Measurements from ENCODE around the gene EEFSEC. TPM values are rescaled to one million over a fixed set of nuclear protein-coding genes. Genes with fewer than 3 reads are reported as not detected.

EEFSEC gene
- total RNA-seq, 1 donor from 2014 or later = 16.2 TPM

DNA sequence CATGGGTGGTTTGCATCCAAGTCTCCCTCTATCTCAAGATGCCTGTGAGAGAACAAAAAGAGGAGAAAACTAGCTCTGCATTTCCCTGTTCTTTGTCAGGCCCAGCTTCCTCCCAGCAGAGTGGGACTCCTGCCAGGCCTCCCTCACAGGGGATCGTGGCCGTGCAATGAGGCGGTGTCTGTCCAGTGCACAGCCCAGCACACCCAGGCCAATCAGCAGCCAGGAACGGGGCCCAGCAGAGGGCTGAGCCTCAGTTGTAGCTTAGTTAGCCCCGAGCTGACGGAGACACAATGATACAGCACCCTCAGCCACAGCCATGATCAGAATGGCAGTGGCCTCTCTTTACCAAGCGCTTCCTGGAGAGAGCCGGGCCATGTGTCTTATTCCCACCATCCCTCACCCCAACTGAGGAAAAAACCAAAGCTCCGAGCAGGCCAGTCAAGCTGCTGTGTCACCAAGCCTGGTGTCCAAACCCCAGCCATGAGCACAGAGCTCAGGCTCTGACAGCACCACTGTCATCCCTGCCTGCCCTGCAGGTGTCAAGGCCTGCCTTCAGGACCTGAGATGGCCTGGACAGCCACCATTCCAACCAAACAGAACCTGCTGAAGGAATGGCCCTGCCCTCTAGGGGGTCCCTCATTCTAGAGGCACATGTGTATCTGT lies 242.3 kb downstream of the EEFSEC start:
- TF ChIP-seq, protein P1, sequence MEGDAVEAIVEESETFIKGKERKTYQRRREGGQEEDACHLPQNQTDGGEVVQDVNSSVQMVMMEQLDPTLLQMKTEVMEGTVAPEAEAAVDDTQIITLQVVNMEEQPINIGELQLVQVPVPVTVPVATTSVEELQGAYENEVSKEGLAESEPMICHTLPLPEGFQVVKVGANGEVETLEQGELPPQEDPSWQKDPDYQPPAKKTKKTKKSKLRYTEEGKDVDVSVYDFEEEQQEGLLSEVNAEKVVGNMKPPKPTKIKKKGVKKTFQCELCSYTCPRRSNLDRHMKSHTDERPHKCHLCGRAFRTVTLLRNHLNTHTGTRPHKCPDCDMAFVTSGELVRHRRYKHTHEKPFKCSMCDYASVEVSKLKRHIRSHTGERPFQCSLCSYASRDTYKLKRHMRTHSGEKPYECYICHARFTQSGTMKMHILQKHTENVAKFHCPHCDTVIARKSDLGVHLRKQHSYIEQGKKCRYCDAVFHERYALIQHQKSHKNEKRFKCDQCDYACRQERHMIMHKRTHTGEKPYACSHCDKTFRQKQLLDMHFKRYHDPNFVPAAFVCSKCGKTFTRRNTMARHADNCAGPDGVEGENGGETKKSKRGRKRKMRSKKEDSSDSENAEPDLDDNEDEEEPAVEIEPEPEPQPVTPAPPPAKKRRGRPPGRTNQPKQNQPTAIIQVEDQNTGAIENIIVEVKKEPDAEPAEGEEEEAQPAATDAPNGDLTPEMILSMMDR (IDR thresholded peaks at IDR 0.05) = no peak
- Histone ChIP-seq H3K9me3 (no peaks in the 10 kb centered on the region), H3K4me1 (no peaks in the 10 kb centered on the region), H3K27ac (no peak overlapping the region), H3K36me3 (no peaks in the 10 kb centered on the region), H3K27me3 (no peaks in the 10 kb centered on the region), H3K4me3 (no peak overlapping the region)
- intact Hi-C loops (cut with DNase I) = no loop called here
- no peak for DNase-seq (ENCODE audit: low spot score in 2 of 2)

DNA sequence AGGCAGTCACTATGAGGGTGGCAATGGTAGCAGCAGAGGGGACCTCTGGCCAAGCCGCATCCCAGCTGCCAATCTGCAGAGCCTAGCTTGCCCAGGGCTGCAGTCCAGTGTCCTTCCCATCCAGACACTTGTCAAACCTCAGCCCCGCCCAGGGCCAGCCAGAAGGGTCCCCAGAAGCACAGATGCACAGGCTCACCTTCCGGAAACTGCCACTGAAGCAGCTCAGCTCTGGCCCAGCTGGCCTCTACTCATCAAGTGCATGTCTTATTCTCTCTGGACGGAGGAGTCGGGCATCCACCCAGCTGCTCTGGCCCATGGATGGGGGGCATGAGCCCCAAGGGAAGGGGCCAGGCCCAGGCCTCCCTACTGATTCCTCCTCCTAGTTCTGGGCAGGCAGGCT lies 244.2 kb downstream of the EEFSEC start:
- no peak overlapping the region for H3K4me3 ChIP-seq
- H3K27me3 ChIP-seq = no peaks in the 10 kb centered on the region
- H3K27ac ChIP-seq = no peak overlapping the region
- intact Hi-C loops (cut with DNase I) = no loop called here
- no peaks in the 10 kb centered on the region for H3K4me1 ChIP-seq
- TF ChIP-seq, protein P1 (IDR thresholded peaks at IDR 0.05) = no peak
- no peak for DNase-seq (ENCODE audit: low spot score in 2 of 2)
- H3K36me3 ChIP-seq = no peaks in the 10 kb centered on the region
- H3K9me3 ChIP-seq = no peaks in the 10 kb centered on the region

DNA sequence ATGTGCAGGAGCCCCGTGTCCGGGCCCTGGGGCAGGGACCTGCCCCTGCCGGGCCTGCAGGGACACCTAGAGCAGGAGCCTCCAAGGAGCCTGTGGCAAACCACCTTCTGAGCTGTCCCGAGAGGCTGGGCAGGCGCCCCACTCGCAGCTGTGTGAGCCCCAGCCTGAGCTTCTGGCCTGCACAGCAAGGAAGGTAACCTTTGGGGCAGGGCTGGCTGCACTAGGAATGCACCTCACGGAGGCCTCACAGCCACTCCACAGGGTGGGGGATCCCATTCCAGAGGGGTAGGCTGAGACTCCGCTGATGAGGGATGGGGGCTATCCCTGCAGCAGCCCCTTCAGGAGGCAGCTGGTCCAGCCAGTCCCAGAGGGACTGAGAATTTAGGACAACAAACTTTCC lies 245.3 kb downstream of the EEFSEC start:
- TF ChIP-seq, protein P1 (IDR thresholded peaks at IDR 0.05) = no peak
- intact Hi-C loops (cut with DNase I) = no loop called here
- no peaks in the 10 kb centered on the region for H3K27me3 ChIP-seq
- H3K4me3 ChIP-seq = no peak overlapping the region
- no peaks in the 10 kb centered on the region for H3K9me3 ChIP-seq
- DNase-seq (ENCODE audit: low spot score in 2 of 2) = no peak
- no peaks in the 10 kb centered on the region for H3K36me3 ChIP-seq
- no peaks in the 10 kb centered on the region for H3K4me1 ChIP-seq
- no peak overlapping the region for H3K27ac ChIP-seq

GRCh38 chr3:128399221-128399915 lies 246.1 kb downstream of the EEFSEC start:
- no peak overlapping the region for H3K27ac ChIP-seq
- H3K27me3 ChIP-seq = no peaks in the 10 kb centered on the region
- no peaks in the 10 kb centered on the region for H3K9me3 ChIP-seq
- no peaks in the 10 kb centered on the region for H3K36me3 ChIP-seq
- intact Hi-C loops (cut with DNase I) = no loop called here
- DNase-seq (ENCODE audit: low spot score in 2 of 2) = no peak
- no peak overlapping the region for H3K4me3 ChIP-seq
- TF ChIP-seq, protein P1 (IDR thresholded peaks at IDR 0.05) = no peak
- no peaks in the 10 kb centered on the region for H3K4me1 ChIP-seq

DNA sequence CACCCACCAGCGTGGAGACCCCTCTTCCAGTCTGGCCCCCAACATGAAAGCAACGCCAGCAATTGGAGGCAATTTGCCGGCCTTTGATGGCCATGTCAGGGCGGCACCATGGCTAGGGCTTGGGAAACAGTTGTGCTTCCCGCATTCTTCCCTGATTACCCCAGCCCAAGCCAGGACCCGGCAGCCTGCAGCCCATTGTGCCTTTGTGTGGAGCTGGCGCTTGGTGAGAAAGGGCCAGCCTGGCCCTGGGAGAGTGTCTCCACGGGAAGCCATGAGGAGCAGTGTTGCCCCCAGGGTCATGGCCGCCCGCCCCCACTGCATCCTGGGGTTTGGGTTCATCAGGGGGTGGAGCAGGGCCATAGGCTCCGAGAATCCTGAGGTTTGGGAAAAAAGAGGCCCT lies 247.4 kb downstream of the EEFSEC start:
- Histone ChIP-seq H3K4me3 (no peak overlapping the region), H3K36me3 (no peaks in the 10 kb centered on the region), H3K27me3 (no peaks in the 10 kb centered on the region), H3K4me1 (no peaks in the 10 kb centered on the region), H3K9me3 (no peaks in the 10 kb centered on the region), H3K27ac (no peak overlapping the region)
- intact Hi-C loops (cut with DNase I) = no loop called here
- TF ChIP-seq, protein P1 (IDR thresholded peaks at IDR 0.05) = no peak
- no peak for DNase-seq (ENCODE audit: low spot score in 2 of 2)
